HL-60 (cell line): Measurements from ENCODE around the gene SPOCK2.

Experiments
- CTCF ChIP-seq: IDR thresholded peaks from one replicate; pipeline ENCODE4 v1.5.1; 2011; ENCODE audit warnings: low read length, control low read depth, inconsistent platforms; ENCODE audit not compliant: insufficient read depth
- GABPA ChIP-seq: IDR thresholded peaks from 2 replicates; pipeline ENCODE4 v1.6.1; 2012; ENCODE audit warnings: low read depth
- POLR2AphosphoS5 ChIP-seq: IDR thresholded peaks from 2 replicates; pipeline ENCODE4 v1.6.1; 2012; ENCODE audit warnings: low read depth
- REST ChIP-seq: IDR thresholded peaks from 2 replicates; pipeline ENCODE4 v1.6.1; 2012; ENCODE audit warnings: low read depth; ENCODE audit not compliant: insufficient replicate concordance
- SPI1 ChIP-seq: IDR thresholded peaks from 2 replicates; pipeline ENCODE4 v1.6.1; 2012; ENCODE audit warnings: low read depth, mild to moderate bottlenecking, borderline replicate concordance

- TF ChIP-seq CTCF (no peak), POLR2AphosphoS5 (no peak), REST (no peak), GABPA (no peak), SPI1 (no peak)
Observed at GRCh38 chr10:72039377-72039776, 49.0 kb downstream of the SPOCK2 start.
